Parathyroid adenoma (tissue), 2 donors: Measurements from ENCODE around the gene MYBPC2.

Source experiments
- H2AFZ ChIP-seq: fragments of 300-600 bp; sonication (generic); one replicate; pipeline ENCODE4 v1.7.0; 2017; ENCODE audit warnings: antibody characterized with exemption, mild to moderate bottlenecking
- H3K27ac ChIP-seq: fragments of 300-600 bp; sonication (generic); one replicate; pipeline ENCODE4 v1.7.0; 2017
- H3K27me3 ChIP-seq: fragments of 300-600 bp; sonication (generic); one replicate; pipeline ENCODE4 v1.7.0; 2017; ENCODE audit warnings: low read length; ENCODE audit not compliant: control insufficient read depth, insufficient read depth
- H3K36me3 ChIP-seq: fragments of 300-600 bp; sonication (generic); one replicate; pipeline ENCODE4 v1.7.0; 2017; ENCODE audit warnings: low read length; ENCODE audit not compliant: control insufficient read depth, insufficient read depth
- H3K4me1 ChIP-seq: fragments of 300-600 bp; sonication (generic); one replicate; pipeline ENCODE4 v1.7.0; 2017; ENCODE audit warnings: control low read depth
- H3K4me2 ChIP-seq: fragments of 300-600 bp; sonication (generic); one replicate; pipeline ENCODE4 v1.7.0; 2017; ENCODE audit warnings: low read length
- H3K4me3 ChIP-seq: fragments of 300-600 bp; sonication (generic); one replicate; pipeline ENCODE4 v1.7.0; 2017; ENCODE audit warnings: low read depth, low read length
- H3K79me2 ChIP-seq: fragments of 300-600 bp; sonication (generic); one replicate; pipeline ENCODE4 v1.7.0; 2017; ENCODE audit warnings: control low read depth
- H3K9ac ChIP-seq: fragments of 300-600 bp; sonication (generic); one replicate; pipeline ENCODE4 v1.7.0; 2017; ENCODE audit warnings: mild to moderate bottlenecking
- H3K9me3 ChIP-seq: fragments of 300-600 bp; sonication (generic); one replicate; pipeline ENCODE4 v1.7.0; 2017; ENCODE audit warnings: low read length; ENCODE audit not compliant: control insufficient read depth
- CTCF ChIP-seq: fragments of 300-600 bp; sonication (generic); IDR thresholded peaks from one replicate; pipeline ENCODE4 v1.7.0; 2017; ENCODE audit warnings: antibody characterized with exemption, mild to moderate bottlenecking
- donor health status: primary hyperparathyroidism.

The MYBPC2 gene

GRCh38 chr19:50394017-50394416, 38.7 kb upstream of the MYBPC2 start:
- no peak overlapping the region for H2AFZ ChIP-seq
- H3K27me3 ChIP-seq, result no peaks in the 10 kb centered on the region
- H3K4me3 ChIP-seq, result no peak overlapping the region
- H3K36me3 ChIP-seq, result no peaks in the 10 kb centered on the region
- no peaks in the 10 kb centered on the region for H3K4me1 ChIP-seq
- H3K9ac ChIP-seq, result no peak overlapping the region
- no peak for TF ChIP-seq CTCF
- H3K4me2 ChIP-seq, result no peak overlapping the region
- H3K27ac ChIP-seq, result no peak overlapping the region
- no peaks in the 10 kb centered on the region for H3K9me3 ChIP-seq
- H3K79me2 ChIP-seq, result peaks cover 12% of the 10 kb centered on the region

GRCh38 chr19:50398675-50399367, 33.9 kb upstream of the MYBPC2 start:
- no peak overlapping the region for H3K27ac ChIP-seq
- TF ChIP-seq CTCF, result no peak
- H3K4me2 ChIP-seq, result no peak overlapping the region
- H3K9me3 ChIP-seq, result no peaks in the 10 kb centered on the region
- no peaks in the 10 kb centered on the region for H3K4me1 ChIP-seq
- H3K36me3 ChIP-seq, result no peaks in the 10 kb centered on the region
- no peaks in the 10 kb centered on the region for H3K27me3 ChIP-seq
- no peak overlapping the region for H3K9ac ChIP-seq
- H2AFZ ChIP-seq, result no peak overlapping the region
- H3K4me3 ChIP-seq, result no peak overlapping the region
- H3K79me2 ChIP-seq, result peaks cover 2% of the 10 kb centered on the region

- Histone ChIP-seq H3K27me3 (no peaks in the 10 kb centered on the region), H3K36me3 (no peaks in the 10 kb centered on the region), H3K4me2 (no peak overlapping the region), H3K4me1 (no peaks in the 10 kb centered on the region), H3K4me3 (no peak overlapping the region), H3K27ac (no peak overlapping the region), H3K9ac (no peak overlapping the region), H3K79me2 (no peaks in the 10 kb centered on the region), H2AFZ (no peak overlapping the region), H3K9me3 (no peaks in the 10 kb centered on the region)
- TF ChIP-seq CTCF, result no peak
Measured at GRCh38 chr19:50399368-50399745, 33.3 kb upstream of the MYBPC2 start.

GRCh38 chr19:50401605-50402450, 30.9 kb upstream of the MYBPC2 start:
- H3K79me2 ChIP-seq, result no peaks in the 10 kb centered on the region
- H3K9ac ChIP-seq, result no peak overlapping the region
- no peak overlapping the region for H3K4me2 ChIP-seq
- H3K4me3 ChIP-seq, result no peak overlapping the region
- H3K9me3 ChIP-seq, result no peaks in the 10 kb centered on the region
- H2AFZ ChIP-seq, result no peak overlapping the region
- no peak for TF ChIP-seq CTCF
- no peaks in the 10 kb centered on the region for H3K27me3 ChIP-seq
- H3K27ac ChIP-seq, result no peak overlapping the region
- no peaks in the 10 kb centered on the region for H3K4me1 ChIP-seq
- H3K36me3 ChIP-seq, result no peaks in the 10 kb centered on the region
